Activated CD8-positive, alpha-beta memory T cell treated with anti-CD3 and anti-CD28 coated beads for 48 hours (primary cell): ENCODE results near the gene NPTXR.

Experiments used
- DNase-seq, 3 experiments: peaks; one replicate each; pipeline ENCODE4 v3.0.0-alpha.2; 2020; ENCODE audit warnings: low read depth in 2 of 3, low spot score in 2 of 3

NPTXR gene

DNA sequence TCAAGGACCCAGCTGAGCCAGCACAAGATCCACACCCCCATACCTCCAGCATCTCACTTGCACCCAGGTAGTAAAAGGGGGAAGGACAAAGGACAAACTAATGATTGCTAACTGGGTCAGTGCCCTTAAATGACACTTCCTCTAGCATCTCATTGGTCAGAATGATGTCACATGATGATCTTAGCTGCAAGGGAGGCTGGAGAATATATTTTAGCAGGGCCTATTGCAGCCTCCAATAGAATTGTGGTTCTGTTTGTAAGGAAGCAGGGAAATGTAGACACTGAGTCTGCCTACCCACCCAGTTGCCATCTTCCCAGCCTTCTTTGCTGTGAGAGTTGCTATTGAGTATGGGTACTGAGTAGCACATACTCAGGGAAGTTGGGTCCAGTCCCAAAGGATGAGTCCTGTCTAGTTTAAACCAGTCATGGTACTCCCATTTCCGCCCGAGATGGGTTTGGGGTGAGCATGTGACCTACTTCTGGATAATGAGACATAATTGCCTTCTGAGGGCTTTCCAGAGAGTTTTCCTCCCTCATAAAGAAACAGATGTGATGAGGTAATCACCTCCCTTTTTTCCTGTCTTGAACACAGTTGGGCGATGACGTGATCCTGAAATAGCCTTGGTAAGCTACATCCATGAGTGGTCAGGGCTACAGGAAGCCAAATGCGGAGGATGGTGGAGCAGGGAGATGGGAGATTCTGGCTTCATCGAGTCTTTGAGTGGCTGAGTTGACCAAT lies 44.4 kb downstream of the NPTXR start:
- no peak for DNase-seq

DNA sequence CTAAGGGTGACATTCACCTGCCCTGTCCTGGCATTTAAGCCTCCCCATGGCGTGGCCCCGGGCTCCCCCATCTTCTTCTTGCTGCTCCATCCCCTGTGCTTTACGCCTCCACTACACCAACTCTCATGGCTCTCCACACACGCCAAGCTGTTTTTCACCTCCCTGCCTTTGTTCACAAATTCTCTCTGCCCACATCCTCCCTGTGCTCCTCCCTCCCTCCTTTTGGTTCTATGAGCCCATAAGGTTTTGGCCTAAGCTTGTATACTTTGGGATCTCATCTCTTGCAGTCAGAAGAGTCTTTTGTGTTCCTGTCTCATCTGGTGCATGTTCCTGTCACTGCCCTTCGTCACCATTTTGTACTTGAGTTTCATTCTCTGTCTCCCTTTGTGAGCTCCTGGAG lies 45.3 kb downstream of the NPTXR start:
- DNase-seq, result no peak

DNA sequence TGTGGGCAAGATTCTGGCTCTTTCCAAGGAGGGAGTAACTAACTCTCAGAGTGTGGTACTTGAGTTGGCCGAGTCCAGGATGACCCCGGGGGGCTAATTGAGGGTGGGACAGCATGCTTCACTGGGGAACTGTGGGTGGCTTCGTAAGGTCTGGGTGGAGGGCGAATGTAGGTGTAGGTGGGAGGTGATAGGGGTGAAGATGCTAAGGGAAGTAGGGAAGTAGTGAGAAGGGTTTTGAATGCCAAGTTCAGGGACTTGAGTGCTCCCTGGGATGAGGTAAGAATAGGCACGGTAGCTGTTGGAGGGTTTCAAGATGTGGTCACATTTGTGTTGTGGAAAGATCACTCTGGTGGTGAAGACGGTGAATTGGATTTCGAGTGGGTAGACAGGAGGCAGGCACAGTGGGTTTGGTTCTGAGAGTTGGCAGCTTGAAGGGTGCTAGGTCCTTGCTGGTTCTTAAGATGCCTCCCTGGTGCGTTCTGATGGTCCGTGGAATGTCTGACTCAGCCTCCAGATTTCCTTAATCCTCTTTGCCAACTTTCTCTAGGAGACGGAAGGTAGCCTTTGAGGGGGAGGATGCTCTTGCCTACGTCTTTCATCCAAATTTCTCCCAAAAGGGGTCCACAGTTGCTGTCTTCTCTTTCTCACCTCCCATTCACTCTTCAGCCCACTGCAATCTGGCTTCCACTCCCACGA lies 47.4 kb downstream of the NPTXR start:
- no peak for DNase-seq

DNA sequence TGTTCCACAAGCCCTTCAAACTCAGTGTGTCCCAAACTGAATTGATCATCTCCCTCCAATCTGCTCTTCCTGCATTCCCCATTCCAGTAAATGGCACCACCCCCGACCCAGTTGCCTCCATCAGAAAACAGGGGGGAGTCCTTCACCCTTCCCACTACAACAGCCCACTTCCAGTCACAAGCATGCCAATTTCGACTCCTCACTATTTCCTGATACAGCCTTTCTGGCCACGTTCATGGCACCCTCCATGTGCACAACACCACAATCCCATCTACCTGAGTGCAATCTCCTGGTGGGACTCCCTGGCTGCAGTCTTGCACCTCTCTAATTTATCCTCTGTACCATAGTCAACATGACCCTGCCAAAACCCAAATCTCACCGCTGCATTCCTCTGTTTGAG lies 48.3 kb downstream of the NPTXR start:
- no peak for DNase-seq

DNA sequence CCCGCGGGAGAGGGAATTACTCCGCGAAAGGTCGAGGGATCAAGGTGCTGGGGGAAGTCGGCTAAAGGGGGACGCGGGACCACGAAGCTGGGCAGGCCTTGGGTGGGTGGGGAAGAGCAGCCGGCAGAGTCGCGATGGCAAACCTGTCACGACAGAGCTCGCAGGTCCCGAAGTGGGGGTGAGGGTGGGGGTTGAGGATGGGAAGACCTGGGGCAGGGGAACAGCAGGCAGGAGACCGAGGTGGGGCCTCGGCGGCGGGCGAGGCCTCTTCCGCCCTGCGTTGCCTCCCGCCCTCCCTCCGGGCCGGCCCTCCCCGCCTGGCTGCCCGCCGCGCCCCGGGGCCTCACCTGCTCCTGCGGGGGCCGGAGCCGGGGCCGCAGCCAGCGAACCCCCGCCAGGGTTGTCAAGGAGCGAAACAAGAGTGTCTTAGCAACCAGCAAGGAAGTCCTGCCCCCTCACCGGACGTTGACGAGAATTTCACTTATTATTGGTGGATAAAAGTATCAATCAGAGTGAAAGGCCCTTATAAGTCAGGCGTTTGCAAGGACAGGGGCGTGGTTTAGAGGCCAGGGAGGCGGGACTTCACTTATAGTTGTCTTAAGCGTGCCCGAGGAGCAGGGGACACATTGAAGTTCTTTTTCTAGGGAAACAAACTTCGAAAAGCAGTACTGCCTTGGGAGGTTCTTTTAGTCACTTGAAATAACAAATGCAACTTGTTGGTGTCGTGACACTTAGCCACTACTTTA lies 49.9 kb downstream of the NPTXR start, which contains the start of gene DNAL4:
TSS of gene DNAL4 (minus strand) at position 423 of the 746 bp plus-strand sequence. CDS start 11,412 bp downstream, outside the sequence.
- peak; percentile 57 to 74 (median 72) for DNase-seq

DNA sequence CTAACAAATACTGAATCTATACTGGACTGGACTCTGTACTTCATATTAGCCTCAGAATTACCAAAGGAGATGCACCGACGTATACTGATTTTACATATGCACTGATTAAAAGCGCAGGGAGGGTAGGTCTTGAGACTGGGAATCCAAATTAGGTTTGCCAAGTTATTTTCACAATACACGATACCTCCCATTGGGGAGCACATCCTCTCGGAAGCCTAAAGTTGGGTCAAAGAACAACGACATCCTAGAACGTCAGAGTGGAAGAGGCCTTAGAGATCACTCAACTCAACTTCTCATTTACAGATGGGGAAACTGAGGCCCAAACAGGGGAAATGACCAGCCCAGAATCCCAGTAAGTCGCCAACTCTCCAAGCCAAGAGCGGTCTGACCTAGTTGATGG lies 50.5 kb downstream of the NPTXR start:
- DNase-seq, result no peak

DNA sequence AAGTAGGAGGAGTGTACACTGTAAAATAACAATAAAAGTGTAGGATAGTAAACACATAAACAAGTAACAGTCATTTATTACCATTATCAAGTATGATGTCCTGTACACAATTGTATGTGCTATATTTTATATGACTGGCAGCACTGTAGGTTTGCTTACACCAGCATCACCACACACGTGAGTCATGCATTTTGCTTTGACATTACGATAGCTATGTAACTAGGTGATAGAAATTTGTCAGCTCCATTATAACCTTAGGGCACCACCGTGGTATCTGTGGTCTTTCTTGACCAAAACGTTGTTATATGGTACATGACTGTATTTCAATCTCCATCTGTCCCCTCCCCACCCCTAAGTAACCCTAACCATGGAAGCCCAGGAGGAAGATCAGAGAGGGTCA lies 51.0 kb downstream of the NPTXR start:
- DNase-seq, result no peak

DNA sequence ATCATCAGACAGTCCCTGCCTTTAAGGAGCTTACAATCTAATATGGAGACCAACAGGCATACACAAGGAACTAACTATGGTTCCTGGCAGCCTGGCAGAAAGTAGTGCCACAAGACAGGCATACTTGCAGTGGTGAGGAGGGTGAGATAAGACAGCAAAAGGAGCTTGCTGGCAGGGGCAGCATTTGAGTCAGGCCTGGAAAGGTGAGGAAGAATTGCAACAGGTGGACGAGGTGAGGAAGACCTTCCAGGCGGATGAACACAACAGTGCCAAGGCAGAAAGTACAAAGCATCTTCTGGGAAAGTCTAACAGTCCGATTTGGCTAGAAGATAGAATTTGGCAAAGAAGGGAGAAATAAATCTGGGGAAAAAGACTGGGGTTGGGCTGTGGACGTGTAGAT lies 54.2 kb downstream of the NPTXR start:
- DNase-seq, result no peak

DNA sequence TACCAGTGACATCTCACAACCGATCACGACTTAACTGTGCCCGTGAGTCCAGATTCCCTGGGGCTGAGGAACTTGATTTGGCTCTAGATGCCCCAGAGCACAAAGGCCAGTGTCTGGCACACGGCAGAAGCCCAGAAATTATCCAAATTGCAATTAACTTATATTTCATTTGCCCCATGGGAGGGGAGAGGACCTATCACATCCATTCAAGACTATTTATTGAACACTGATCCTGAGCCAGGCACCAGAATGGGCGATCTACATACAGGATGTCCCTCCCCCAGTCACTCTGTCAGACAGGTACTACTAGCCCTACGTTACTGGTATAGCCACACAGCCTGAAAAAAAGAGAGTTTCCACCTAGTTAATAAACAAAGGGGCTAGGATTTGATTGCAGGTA lies 55.0 kb downstream of the NPTXR start:
- no peak for DNase-seq

DNA sequence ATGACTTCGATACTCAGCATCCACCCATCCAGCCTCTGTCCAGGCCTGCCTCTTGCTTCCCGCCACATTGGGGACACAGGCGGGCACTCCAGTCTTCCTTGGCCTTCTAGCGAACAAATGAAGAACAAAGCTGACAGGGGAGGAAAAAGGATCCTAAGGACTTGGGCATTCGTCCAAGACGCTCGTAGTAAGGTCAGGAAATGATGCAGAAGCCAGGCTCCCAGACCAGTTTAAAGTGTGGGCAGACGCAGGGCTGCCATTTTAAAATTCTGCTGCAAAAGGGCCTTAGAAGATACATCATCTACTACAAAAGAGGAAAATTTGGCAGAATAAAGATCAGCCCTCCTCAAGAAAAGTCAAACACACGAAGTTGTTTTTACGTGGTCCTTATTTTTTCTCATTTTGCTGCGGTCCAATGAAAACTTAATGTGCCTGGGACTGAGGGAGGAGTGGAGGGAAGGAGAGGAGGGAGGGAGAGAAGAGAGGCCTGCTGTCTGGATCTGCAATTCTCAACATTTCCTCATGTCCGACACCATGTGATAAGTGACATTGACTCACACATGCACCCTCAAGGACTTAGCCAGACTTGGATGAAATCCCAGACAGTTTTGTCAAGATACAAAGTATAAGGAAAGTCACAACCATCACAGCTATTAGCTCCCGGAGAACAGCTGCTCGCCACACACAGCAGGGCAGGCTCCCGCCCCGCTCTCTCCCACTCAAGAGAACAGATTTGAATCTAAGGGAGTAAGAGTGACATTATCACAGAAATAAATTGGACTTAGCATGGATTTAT lies 55.6 kb downstream of the NPTXR start:
- no peak for DNase-seq

DNA sequence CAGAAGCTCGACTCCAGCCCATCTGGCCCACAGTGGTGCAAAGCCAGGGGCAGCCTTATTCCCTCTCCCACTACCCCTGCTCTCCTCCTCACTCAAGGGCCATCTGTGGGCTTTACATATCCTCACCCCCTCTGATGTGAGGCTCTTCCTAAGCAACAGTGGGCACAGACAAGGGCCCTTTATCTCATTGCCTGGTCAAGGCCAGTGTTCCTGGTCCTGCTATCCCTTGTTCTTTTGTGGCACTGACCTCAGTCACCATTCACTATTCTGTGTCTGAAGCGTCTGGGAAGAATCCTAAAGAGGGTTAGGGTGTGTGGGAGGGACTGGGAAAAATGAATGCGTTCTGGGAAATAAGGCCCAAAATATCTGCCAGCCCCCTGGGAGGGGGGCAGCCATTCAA lies 57.2 kb downstream of the NPTXR start:
- no peak for DNase-seq

DNA sequence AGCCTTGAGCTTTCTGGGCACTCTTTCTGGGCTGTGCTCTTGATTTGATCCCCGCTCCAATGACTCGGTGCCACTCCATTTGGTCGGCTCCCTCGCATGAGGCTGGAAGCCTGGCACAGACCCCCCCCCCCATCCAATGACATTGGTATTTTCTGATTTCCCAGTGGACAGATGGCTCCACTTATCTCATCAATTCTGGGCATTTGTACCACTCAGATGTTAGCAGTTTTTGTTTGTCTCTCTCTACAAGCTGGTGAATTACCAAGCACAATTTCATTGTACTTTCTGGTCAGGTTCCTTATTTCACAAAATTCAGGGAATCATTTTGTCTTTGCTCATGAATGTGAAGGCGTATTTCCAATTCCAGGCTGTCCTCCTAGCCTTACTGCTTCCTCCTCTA lies 59.0 kb downstream of the NPTXR start:
- DNase-seq, result no peak

DNA sequence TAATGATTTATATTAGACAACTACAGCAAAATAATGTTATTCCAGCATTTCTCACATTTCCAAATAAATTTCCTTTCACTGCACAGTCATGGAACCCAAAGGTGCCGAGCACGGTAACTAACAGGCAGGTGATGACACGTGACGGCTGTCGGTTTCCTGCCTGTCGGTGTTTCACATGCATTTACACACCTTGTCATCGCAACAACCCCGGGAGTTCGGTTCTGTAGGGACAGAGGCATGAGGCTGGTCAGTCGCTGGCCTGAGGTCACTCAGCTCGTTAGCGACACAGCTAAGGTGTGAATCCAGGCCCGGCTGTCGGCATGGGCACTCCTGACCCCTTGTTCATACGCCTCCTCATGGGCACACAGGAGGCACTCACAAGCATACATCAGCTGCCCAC lies 59.8 kb downstream of the NPTXR start:
- no peak for DNase-seq

DNA sequence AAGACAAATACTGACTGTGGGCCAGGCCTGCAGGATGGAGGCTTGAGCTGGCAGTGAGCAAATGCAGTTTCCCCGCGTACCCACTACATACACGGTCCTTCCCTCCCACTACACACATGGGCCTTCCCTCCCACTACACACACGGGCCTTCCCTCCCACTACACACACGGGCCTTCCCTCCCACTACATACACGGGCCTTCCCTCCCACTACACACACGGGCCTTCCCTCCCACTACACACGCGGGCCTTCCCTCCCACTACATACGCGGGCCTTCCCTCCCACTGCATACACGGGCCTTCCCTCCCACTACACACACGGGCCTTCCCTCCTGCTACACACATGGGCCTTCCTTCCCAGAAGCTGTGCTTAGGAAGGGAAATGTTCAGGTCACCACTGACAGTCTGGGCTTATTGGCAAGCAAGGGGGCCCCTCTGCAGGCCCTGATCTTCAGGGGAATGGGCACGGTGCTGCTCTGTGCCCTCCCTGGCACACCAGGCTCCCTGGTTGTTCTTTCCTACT lies 60.7 kb downstream of the NPTXR start:
- DNase-seq, result no peak

DNA sequence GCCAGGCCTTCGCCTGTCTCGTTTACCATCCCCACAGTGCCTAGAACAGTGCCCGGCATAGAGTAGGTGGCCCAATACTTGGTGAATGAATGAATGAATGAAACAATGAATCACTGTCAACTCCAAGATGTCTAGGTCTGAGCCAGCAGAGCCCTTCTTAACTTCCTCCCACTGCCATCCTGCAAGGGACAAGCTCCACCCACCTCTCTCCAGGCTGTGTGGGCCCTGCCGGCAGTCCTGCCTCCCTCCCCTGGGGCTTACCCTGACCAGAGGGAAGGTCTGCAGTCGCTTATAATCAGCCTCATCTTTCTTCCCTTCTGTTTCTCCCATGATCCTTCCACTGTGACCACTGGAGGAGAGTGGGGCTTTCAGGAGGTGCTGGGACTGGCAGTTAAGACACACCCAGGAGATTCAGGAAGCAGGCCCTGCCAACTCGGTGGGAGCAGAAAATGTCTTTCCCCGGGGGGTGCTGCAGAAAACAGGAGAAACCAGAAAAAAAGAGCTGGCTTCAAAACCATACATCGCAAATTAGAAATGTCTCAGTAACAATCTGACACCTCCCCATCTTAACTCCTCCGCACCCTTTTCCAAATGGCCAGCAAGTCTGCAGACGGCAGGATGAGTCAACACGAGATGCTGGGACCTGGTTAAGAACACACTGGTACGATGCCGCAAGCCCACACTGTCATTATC lies 61.3 kb downstream of the NPTXR start:
- DNase-seq, result no peak

DNA sequence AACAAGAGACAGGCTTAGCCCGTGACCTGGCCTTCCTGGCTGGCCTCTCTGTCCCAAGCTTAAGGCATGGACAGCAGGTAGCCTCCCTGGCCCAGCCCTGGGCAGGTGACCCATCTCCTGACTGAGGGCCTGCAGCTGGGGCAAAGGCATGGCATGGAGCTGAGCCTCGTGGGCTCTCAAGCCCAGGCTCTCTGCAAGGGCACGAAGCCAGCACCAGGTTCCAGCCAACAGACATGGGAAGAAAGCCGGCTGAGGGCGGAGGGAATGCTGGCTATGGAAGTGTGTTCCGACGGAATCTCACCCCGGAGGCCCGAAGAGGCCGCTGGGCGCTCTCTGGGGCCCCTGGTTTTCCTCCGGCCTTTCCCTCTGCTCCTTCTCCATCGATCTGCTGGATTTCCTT lies 62.8 kb downstream of the NPTXR start:
- no peak for DNase-seq

DNA sequence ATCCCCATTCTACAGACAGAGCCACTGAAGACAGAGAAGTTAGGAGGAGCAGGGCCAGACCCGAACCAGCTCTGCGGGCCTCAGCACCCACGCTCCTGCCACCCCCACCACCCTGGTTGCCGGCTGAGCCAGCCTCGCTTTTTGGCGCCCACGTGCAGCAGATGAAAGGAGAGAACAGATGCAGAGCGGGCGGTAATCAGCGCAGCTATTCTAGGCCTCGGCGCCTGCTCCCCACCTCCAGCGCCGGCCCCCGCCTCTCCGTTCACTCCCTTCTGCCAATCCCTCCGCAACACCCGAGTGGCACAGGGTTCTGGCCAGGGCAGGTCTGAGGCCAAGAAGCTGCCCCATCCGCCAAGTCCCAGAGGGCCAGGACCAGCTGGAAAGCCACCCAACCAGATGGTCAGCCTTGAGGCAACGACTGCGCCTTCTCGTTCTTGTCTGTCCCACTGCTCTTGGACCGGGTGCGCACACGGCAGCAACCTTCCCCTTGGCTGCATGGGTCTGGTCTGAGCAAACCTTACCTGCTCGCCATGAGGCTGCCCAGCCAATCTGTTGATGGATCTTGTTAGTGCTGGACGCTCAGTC lies 66.6 kb downstream of the NPTXR start:
- no peak for DNase-seq

DNA sequence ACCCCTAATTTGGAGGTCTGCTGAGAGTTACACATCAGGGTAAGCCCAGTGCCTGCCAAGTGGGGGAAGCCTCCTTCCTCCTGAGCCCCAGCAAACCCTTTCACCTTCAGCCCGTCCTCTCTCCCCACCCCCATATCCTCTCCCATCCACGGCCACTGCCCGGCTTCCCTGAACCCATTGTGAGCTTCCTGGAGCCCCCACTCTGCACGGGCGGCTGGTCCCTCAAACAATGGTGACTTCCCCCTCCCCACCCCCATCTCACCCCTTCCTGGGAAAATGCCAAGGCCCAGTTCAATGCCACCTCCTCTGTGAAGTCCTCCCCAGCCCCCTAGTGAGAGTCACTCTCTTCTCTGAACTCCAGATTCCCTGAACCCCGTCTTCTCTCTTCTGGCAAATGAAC lies 67.7 kb downstream of the NPTXR start:
- DNase-seq, result no peak

DNA sequence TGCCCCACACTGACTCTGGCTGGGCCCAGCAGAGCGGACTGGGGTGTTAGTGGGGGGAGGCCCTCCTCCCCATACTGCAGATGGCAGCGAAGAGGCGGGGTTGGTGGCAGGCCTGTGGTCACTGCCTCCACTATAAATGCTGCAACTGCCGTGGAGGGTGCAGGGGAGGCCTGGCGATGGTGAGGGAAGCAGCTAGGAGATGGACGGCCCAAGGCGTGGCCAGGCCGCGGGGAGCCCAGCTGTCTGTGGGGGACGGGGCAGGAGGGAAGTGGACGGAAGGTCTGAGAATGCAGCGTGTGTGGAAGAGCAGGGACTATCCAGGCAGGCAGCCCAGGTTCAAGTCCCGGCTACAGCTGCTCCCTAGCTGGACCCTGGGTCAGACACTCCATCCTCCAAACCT lies 68.2 kb downstream of the NPTXR start:
- no peak for DNase-seq

DNA sequence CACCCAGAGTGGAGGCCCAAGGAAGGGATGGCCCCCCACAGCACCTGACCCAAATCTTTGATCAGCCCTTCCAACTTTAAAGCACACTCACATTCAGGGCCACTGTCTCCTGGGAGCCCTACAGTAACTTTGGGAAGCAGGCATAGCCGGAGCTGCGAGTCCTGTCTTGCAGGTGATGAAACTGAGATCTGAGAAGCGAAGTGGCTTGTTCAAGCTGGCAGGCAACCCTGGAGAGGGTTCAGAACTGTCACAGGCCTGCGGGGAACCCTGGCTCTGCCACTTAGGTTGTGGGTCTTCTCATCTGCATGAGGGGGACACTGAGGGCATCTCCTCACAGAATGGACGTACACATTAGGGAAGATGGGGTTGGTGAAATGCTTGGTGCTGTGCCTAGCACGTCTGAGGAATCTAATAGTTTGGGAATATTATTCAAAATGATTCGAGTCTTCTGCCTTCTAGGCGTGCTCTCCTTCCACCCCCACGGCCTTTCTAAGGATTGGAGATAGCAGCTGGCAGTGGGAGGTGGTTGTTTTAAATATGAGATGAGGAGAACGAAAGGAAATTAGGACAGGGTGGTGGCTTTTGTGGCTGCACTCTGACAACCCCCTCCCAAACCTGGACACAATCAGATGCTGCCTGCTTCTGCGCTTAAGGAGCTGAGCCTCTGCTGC lies 69.2 kb downstream of the NPTXR start:
- no peak for DNase-seq
